Measurements from ENCODE around the gene FAM221A. TPM values are rescaled to one million over a fixed set of nuclear protein-coding genes. Genes with fewer than 3 reads are reported as not detected.
"Not testable (repeated sequence)": the region's sequence is repeated elsewhere in the genome, so short reads cannot be mapped to it uniquely, and the experiment has no call there.

FAM221A gene
- total RNA-seq, 4 donors from 2014 or later, result 7.5 to 28.0 (median 13.1) TPM

DNA sequence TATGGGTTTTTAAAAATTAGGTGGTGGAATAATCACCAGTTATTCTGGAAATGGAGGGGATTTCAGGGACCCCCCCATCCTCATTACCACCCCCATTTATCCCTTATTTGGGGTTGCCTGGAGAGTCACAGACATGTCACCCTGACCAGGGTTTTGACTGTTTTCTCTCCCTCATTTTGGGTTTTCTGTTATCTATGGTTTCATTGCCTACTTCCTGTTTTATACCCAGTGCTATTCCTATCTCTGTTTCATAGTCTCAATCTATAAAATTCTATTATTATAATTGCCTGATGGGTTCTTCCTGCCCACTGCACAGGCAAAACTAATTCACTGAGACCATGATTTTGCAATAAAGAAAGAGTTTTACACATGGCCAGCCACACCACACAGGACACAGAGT lies 15.9 kb upstream of the FAM221A start:
- no peak for DNase-seq (ENCODE audit: low spot score in 2 of 2)
- Histone ChIP-seq H3K4me3 (no peak overlapping the region), H3K9me3 (peaks cover 0 to 4% (median 0%) of the 10 kb centered on the region in 4 donors), H3K4me1 (no peaks in the 10 kb centered on the region), H3K36me3 (no peaks in the 10 kb centered on the region), H3K27me3 (no peaks in the 10 kb centered on the region), H3K27ac (no peak overlapping the region)
- no peak for TF ChIP-seq EP300 (IDR thresholded peaks at IDR 0.05)
- TF ChIP-seq, protein P1, sequence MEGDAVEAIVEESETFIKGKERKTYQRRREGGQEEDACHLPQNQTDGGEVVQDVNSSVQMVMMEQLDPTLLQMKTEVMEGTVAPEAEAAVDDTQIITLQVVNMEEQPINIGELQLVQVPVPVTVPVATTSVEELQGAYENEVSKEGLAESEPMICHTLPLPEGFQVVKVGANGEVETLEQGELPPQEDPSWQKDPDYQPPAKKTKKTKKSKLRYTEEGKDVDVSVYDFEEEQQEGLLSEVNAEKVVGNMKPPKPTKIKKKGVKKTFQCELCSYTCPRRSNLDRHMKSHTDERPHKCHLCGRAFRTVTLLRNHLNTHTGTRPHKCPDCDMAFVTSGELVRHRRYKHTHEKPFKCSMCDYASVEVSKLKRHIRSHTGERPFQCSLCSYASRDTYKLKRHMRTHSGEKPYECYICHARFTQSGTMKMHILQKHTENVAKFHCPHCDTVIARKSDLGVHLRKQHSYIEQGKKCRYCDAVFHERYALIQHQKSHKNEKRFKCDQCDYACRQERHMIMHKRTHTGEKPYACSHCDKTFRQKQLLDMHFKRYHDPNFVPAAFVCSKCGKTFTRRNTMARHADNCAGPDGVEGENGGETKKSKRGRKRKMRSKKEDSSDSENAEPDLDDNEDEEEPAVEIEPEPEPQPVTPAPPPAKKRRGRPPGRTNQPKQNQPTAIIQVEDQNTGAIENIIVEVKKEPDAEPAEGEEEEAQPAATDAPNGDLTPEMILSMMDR (IDR thresholded peaks at IDR 0.05), result no peak
- TF ChIP-seq POLR2A (IDR thresholded peaks at IDR 0.05), result no peak

DNA sequence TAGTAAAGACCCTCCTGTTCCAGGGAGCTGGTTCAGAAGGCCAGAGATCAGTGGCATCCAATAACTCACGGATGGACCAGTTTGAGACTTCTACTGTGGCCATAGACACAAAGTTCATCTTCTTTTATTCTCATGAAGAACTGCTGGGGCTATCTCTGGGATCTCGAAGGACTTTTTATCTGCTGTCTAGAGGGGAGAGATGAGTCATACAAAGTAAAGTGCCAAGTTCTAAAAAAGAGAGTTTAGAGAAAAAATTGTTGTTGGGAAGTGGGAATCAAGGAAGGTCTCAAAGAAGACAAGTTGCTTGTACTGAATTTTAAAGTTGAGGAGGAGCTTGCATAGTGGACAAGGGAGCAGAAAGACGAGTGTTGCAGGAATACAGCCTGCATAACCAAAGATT lies 8.0 kb upstream of the FAM221A start:
- Histone ChIP-seq H3K36me3 (no peaks in the 10 kb centered on the region), H3K27ac (no peak overlapping the region), H3K9me3 (no peaks in the 10 kb centered on the region), H3K4me1 (no peaks in the 10 kb centered on the region), H3K27me3 (no peaks in the 10 kb centered on the region), H3K4me3 (no peak overlapping the region)
- DNase-seq (ENCODE audit: low spot score in 2 of 2), result no peak
- TF ChIP-seq EP300 (IDR thresholded peaks at IDR 0.05), result no peak
- no peak for TF ChIP-seq POLR2A (IDR thresholded peaks at IDR 0.05)
- TF ChIP-seq, protein P1 (IDR thresholded peaks at IDR 0.05), result no peak
- 67 to 69% methylated on average over 3 of the region's 3 CpGs for WGBS, 2 donors

DNA sequence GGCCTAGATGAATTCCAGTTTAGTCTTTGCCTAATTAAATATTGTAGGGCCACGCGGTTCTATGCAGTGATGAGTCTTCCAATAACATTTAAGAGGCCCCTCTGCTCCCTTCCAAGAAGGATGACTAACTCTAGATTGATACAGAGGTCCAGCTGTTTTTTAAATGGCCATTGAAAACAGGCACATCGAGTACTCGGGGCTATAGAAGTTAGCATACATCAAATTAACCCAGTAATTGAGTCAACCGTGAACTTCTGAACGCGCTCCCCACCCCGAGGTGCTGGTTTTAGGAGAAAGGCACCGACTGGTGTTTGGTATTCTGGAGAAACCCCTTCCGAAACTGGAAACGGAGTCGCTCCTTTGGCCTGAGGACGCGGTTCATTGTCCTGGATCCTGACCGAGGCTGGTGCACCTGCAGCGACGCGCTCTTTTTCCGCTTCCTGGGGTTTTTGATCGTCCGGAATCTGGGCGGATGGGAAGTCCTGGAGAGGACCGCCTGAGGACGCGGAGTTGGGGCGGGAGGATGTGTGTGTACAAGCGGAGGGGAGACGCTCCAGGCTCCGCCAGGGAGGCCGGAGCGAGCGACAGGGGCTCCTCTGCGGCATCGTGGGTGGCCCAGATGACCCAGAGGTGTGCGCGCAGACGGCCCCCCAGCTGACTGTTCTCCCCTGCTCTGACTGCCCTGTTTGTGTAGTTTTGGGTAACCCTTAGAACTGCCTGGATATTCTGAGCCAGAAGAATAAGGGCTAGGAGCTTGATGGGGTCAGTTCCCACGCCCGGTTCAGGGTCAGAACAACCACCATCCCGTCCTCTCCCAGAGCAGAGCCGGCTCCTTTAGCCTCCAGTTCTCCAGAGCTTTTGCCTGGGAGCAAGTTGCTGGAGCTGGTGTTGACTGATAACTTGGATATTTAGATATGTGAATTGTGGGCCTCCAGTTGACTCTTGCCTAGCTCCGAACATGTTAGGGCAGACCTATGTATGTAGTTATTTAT lies 711 bp downstream of the FAM221A start:
- TF ChIP-seq POLR2A (IDR thresholded peaks at IDR 0.05) (no peak), EP300 (IDR thresholded peaks at IDR 0.05) (no peak)
- TF ChIP-seq, protein P1 (IDR thresholded peaks at IDR 0.05), result no peak
- H3K4me1 ChIP-seq, result peaks cover 0 to 17% (median 7%) of the 10 kb centered on the region in 4 donors
- 6% methylated on average over 41 to 42 of the region's 42 CpGs for WGBS, 2 donors
- H3K36me3 ChIP-seq, result no peaks in the 10 kb centered on the region
- no peaks in the 10 kb centered on the region for H3K9me3 ChIP-seq
- H3K27me3 ChIP-seq, result no peaks in the 10 kb centered on the region
- peak overlapping the region; percentile 69 to 93 (median 80) for H3K27ac ChIP-seq
- H3K4me3 ChIP-seq, result peak overlapping the region; percentile 49 to 83 (median 76)
- DNase-seq (ENCODE audit: low spot score in 2 of 2), result peak; percentile 26 to 30

DNA sequence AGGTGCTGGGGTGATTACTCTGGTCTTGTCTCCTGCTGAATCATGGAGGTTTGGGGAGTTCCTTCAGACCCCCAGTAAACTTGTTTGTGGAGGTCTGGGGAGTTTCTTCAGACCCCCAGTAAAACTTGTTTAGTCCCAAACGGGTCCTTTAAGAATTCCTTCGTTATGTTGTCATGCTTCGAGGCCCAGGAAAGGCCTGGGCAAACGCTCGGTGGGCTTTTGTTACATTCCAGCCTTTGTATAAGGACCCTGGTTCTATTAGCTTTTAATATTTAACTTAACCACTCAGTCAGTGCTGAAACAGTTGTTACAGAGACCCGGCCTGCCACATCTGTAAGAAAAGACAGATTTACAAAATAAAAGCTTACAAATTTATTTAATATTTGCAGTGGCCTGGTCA lies 4.0 kb downstream of the FAM221A start:
- DNase-seq (ENCODE audit: low spot score in 2 of 2); H3K27me3 ChIP-seq; H3K9me3 ChIP-seq; H3K4me3 ChIP-seq: not testable (repeated sequence)
- 52 to 59% methylated on average over 6 of the region's 6 CpGs for WGBS, 2 donors
- peaks cover 0 to 20% (median 4%) of the 10 kb centered on the region in 3 donors for H3K36me3 ChIP-seq
- H3K4me1 ChIP-seq, result peaks cover 0 to 17% (median 7%) of the 10 kb centered on the region in 4 donors
- peak overlapping the region in 1 of 4 donors; percentile 73 for H3K27ac ChIP-seq

DNA sequence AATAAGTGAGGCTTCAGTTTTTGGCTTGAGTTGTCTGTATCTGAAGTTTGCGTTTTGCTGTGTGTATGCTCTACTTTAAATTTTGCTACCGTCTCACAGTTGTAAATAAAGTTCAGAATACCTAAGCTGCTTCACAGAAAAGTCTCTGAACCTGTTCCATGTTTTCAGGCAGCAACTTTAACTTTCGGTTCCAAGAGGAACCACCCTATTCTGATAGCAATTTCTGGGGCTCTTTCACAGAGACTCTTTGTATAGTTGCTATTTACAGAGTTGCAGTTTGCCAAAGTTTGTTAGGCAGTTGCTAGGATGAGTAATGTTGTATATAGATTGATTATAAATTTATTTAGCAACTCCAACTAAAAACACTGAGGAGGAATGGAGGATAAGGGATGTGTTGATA lies 5.7 kb downstream of the FAM221A start:
- no peak for DNase-seq (ENCODE audit: low spot score in 2 of 2)
- H3K27ac ChIP-seq, result peak overlapping the region in 3 of 4 donors; percentile 56 to 80 (median 73)
- WGBS, 2 donors, result 35 to 36% methylated on average over 3 of the region's 3 CpGs
- H3K9me3 ChIP-seq, result no peaks in the 10 kb centered on the region
- TF ChIP-seq, protein P1 (IDR thresholded peaks at IDR 0.05), result no peak
- TF ChIP-seq EP300 (IDR thresholded peaks at IDR 0.05), result no peak
- TF ChIP-seq POLR2A (IDR thresholded peaks at IDR 0.05), result no peak
- H3K27me3 ChIP-seq, result no peaks in the 10 kb centered on the region
- no peak overlapping the region for H3K4me3 ChIP-seq
- H3K36me3 ChIP-seq, result peaks cover 0 to 36% (median 4%) of the 10 kb centered on the region in 3 donors
- peaks cover 0 to 10% (median 6%) of the 10 kb centered on the region in 4 donors for H3K4me1 ChIP-seq

Measured in tibial nerve (tissue), 4 donors.